Daoy (cell line): ENCODE data around the gene SLIT3. TPM values are rescaled to one million over a fixed set of nuclear protein-coding genes. Genes with fewer than 3 reads are reported as not detected.
A peak's percentile ranks its signal among the peaks of the same experiment; 100 is the strongest.

Experiments used
- DNase-seq: peaks from one replicate; pipeline ENCODE4 v3.0.0-alpha.2; 2015; ENCODE audit warnings: low read depth
- total RNA-seq: library from RNA; depleted of rRNA; stranded (reverse); fragments of >200 nt; shearing (Covaris generic); gene quantifications from 2 replicates; pipeline ENCODE4 v1.2.3, GENCODE V29; 2014

Gene SLIT3
- total RNA-seq, 1 experiment from 2014 or later, result 3.5 TPM

GRCh38 chr5:168798065-168799023 is 502.6 kb downstream of the SLIT3 start:
- DNase-seq, result peak; percentile 18

- no peak for DNase-seq
Measured at GRCh38 chr5:168796593-168797580, 504.1 kb downstream of the SLIT3 start.

GRCh38 chr5:168796000-168796399 is 504.9 kb downstream of the SLIT3 start:
- DNase-seq, result no peak

GRCh38 chr5:168793841-168794837 is 506.8 kb downstream of the SLIT3 start:
- peak; percentile 71 for DNase-seq

GRCh38 chr5:168792678-168793077 is 508.3 kb downstream of the SLIT3 start:
- no peak for DNase-seq

GRCh38 chr5:168790671-168791250 is 510.2 kb downstream of the SLIT3 start:
- DNase-seq, result no peak

GRCh38 chr5:168790002-168790635 is 510.8 kb downstream of the SLIT3 start:
- no peak for DNase-seq

GRCh38 chr5:168788786-168789185 is 512.2 kb downstream of the SLIT3 start:
- DNase-seq, result no peak

GRCh38 chr5:168788107-168788506 is 512.8 kb downstream of the SLIT3 start:
- no peak for DNase-seq

- DNase-seq, result peak; percentile 50
Measured at GRCh38 chr5:168786147-168786546, 514.8 kb downstream of the SLIT3 start.

- DNase-seq, result no peak
Measured at GRCh38 chr5:168784454-168784853, 516.5 kb downstream of the SLIT3 start.

GRCh38 chr5:168781941-168782571 is 518.9 kb downstream of the SLIT3 start:
- no peak for DNase-seq

GRCh38 chr5:168780888-168781287 is 520.1 kb downstream of the SLIT3 start:
- DNase-seq, result no peak

GRCh38 chr5:168779333-168779732 is 521.6 kb downstream of the SLIT3 start:
- no peak for DNase-seq

- DNase-seq, result no peak
Measured at GRCh38 chr5:168778536-168778935, 522.4 kb downstream of the SLIT3 start.

GRCh38 chr5:168777651-168778050 is 523.3 kb downstream of the SLIT3 start:
- DNase-seq, result no peak

- DNase-seq, result no peak
Measured at GRCh38 chr5:168776070-168776469, 524.9 kb downstream of the SLIT3 start.

GRCh38 chr5:168773226-168773625 is 527.7 kb downstream of the SLIT3 start:
- no peak for DNase-seq

- DNase-seq, result no peak
Measured at GRCh38 chr5:168772316-168772961, 528.5 kb downstream of the SLIT3 start.
